Kidney (tissue), 14 donors: ENCODE data around the gene SARS1. TPM values are rescaled to one million over a fixed set of nuclear protein-coding genes. Genes with fewer than 3 reads are reported as not detected.
A peak's percentile ranks its signal among the peaks of the same experiment; 100 is the strongest.

Source experiments
- DNase-seq, 5 donors: peaks; one replicate each; pipeline ENCODE4 v3.0.0-alpha.2; 2013 to 2020
- FAIRE-seq: peaks from 2 replicates; lab custom pipeline; 2012; peaks lifted over from hg19 to GRCh38; lab: Jason Lieb, UNC
- H3K27ac ChIP-seq, 2 donors: one replicate each; pipeline ENCODE4 v1.7.0; 2013; ENCODE audit warnings: low read depth in 2 of 2, low read length in 2 of 2, inconsistent platforms in 1 of 2
- H3K27me3 ChIP-seq: one replicate; pipeline ENCODE4 v1.7.1; 2013; ENCODE audit warnings: low read length, inconsistent platforms; ENCODE audit not compliant: control insufficient read depth, insufficient read depth
- H3K36me3 ChIP-seq, 3 donors: one replicate each; pipeline versions ENCODE4 v1.7.0 to v1.7.1; 2013; ENCODE audit warnings: low read length in 3 of 3, control low read depth in 1 of 3, inconsistent platforms in 1 of 3; ENCODE audit not compliant: insufficient read depth in 3 of 3, control insufficient read depth in 2 of 3
- H3K4me1 ChIP-seq, 3 donors: one replicate each; pipeline versions ENCODE4 v1.7.0 to v1.7.1; 2013; ENCODE audit warnings: low read length in 3 of 3, inconsistent platforms in 1 of 3, low read depth in 1 of 3; ENCODE audit not compliant: control insufficient read depth in 2 of 3, insufficient read depth in 2 of 3
- H3K4me3 ChIP-seq, 3 donors: one replicate each; pipeline versions ENCODE4 v1.7.0 to v1.8.1; 2013; ENCODE audit warnings: low read length in 3 of 3, control low read depth in 1 of 3, inconsistent platforms in 1 of 3
- H3K9ac ChIP-seq, 3 donors: one replicate each; pipeline versions ENCODE4 v1.7.0 to v1.7.1; 2013; ENCODE audit warnings: low read length in 3 of 3, control low read depth in 1 of 3, inconsistent platforms in 1 of 3
- H3K9me3 ChIP-seq, 3 donors: one replicate each; pipeline versions ENCODE4 v1.7.0 to v1.7.1; 2013; ENCODE audit warnings: low read length in 3 of 3, control low read depth in 1 of 3, inconsistent platforms in 1 of 3; ENCODE audit not compliant: control insufficient read depth in 2 of 3, insufficient read depth in 1 of 3
- intact Hi-C: fragments of 100-400 bp; cut with DNase I; formaldehyde crosslinking; loops from one replicate; pipeline ENCODE4 v1.11.1; 2022
- polyA plus RNA-seq: library from polyadenylated mRNA; stranded (reverse); fragments of 350-450 nt; fragmentation: Illumina TruSeq; extraction: RNeasy Lipid Tissue Mini Kit (QIAGEN cat#74804); gene quantifications from one replicate; pipeline ENCODE4 v1.2.3, GENCODE V29; 2014; ENCODE audit warnings: low read depth, low replicate concordance; ENCODE audit not compliant: insufficient read depth
- total RNA-seq: library from RNA; stranded (reverse); fragmentation: NEBNext Ultra II Directional; extraction: Animal tissue kit (Norgen Biotek cat#: 25700); gene quantifications from one replicate; pipeline ENCODE4 v1.2.1, GENCODE V29; 2021
- TF ChIP-seq, protein P1 (sequence below): IDR thresholded peaks from 3 replicates; pipeline ENCODE4 v1.5.1; 2012; ENCODE audit warnings: mild to moderate bottlenecking, moderate library complexity, borderline replicate concordance; ENCODE audit not compliant: insufficient read depth; ENCODE audit errors: extremely low read depth
- donor health status: control.
- donor health status: control.
- donor health status: control.
- donor health status: control.
- donor health status: control.
- donor health status: DM: yes; HTN: yes; CAD: no.
- donor health status: Normal renal cell carcinoma (clear cell type).

Gene SARS1
- total and polyA plus RNA-seq, 2 donors from 2014 or later: 114 to 181 TPM

- H3K4me1 ChIP-seq: no peaks in the 10 kb centered on the region
- no peaks in the 10 kb centered on the region for H3K9me3 ChIP-seq
- DNase-seq (no peak), FAIRE-seq (no peak)
- H3K4me3 ChIP-seq: no peak overlapping the region
- no peaks in the 10 kb centered on the region for H3K27me3 ChIP-seq
- TF ChIP-seq, protein P1, sequence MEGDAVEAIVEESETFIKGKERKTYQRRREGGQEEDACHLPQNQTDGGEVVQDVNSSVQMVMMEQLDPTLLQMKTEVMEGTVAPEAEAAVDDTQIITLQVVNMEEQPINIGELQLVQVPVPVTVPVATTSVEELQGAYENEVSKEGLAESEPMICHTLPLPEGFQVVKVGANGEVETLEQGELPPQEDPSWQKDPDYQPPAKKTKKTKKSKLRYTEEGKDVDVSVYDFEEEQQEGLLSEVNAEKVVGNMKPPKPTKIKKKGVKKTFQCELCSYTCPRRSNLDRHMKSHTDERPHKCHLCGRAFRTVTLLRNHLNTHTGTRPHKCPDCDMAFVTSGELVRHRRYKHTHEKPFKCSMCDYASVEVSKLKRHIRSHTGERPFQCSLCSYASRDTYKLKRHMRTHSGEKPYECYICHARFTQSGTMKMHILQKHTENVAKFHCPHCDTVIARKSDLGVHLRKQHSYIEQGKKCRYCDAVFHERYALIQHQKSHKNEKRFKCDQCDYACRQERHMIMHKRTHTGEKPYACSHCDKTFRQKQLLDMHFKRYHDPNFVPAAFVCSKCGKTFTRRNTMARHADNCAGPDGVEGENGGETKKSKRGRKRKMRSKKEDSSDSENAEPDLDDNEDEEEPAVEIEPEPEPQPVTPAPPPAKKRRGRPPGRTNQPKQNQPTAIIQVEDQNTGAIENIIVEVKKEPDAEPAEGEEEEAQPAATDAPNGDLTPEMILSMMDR: no peak
- intact Hi-C loops: no loop called here
- H3K9ac ChIP-seq: no peak overlapping the region
- H3K27ac ChIP-seq: no peak overlapping the region
- no peaks in the 10 kb centered on the region for H3K36me3 ChIP-seq
Observed at GRCh38 chr1:109198745-109199144, 15.0 kb upstream of the SARS1 start.

- TF ChIP-seq, protein P1: no peak
- Histone ChIP-seq H3K27ac (no peak overlapping the region), H3K27me3 (no peaks in the 10 kb centered on the region), H3K4me1 (no peaks in the 10 kb centered on the region), H3K36me3 (no peaks in the 10 kb centered on the region), H3K4me3 (no peak overlapping the region), H3K9me3 (no peaks in the 10 kb centered on the region), H3K9ac (no peak overlapping the region)
- intact Hi-C loops: no loop called here
- DNase-seq (no peak), FAIRE-seq (no peak)
Observed at GRCh38 chr1:109199710-109200109, 14.0 kb upstream of the SARS1 start.

DNA sequence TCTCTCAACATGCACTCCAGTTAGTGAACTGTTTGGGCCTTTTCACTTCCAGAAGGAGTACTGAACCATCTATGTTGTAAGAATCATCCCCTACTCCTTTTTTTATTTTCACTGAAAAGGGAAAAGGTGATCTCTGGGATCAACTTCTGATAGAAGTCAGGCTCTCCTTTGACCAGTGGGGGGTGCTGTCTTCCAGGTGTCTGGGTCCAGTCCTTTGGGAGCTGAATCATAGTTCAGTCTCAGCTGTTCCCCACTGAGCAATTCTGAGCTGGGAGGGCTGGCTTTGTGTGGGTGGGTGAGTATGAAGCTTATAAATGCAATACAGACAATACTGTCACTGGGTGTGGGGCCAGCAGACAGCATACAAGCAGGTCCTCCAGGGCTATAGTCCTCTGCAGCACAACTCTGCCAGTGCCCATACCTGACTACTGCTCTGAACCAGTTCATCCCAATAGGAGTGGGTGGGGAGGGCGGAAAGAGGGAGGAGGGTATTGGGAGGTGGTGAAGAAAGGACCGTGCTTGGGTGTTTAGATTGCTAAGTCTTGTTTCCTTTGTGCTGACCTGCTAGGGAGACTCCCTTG lies 12.5 kb upstream of the SARS1 start:
- Histone ChIP-seq H3K4me1 (no peaks in the 10 kb centered on the region), H3K9ac (no peak overlapping the region), H3K4me3 (no peak overlapping the region), H3K27ac (no peak overlapping the region), H3K9me3 (no peaks in the 10 kb centered on the region), H3K36me3 (no peaks in the 10 kb centered on the region), H3K27me3 (no peaks in the 10 kb centered on the region)
- DNase-seq: peak in 1 of 5 donors; percentile 52
- no peak for FAIRE-seq
- intact Hi-C loops: no loop called here
- TF ChIP-seq, protein P1: peak; percentile 40

GRCh38 chr1:109204484-109204883 lies 9.2 kb upstream of the SARS1 start:
- Histone ChIP-seq H3K27me3 (no peaks in the 10 kb centered on the region), H3K36me3 (no peaks in the 10 kb centered on the region), H3K27ac (no peak overlapping the region), H3K9me3 (no peaks in the 10 kb centered on the region), H3K4me3 (no peak overlapping the region), H3K9ac (no peak overlapping the region), H3K4me1 (no peaks in the 10 kb centered on the region)
- TF ChIP-seq, protein P1: no peak
- DNase-seq (no peak), FAIRE-seq (no peak)
- intact Hi-C loops: no loop called here
